ENCODE measurements around the gene NHLRC4. TPM values are rescaled to one million over a fixed set of nuclear protein-coding genes. Genes with fewer than 3 reads are reported as not detected.

NHLRC4 gene
- polyA plus RNA-seq, 3 donors: 0.29 to 0.57 (median 0.36) TPM

DNA sequence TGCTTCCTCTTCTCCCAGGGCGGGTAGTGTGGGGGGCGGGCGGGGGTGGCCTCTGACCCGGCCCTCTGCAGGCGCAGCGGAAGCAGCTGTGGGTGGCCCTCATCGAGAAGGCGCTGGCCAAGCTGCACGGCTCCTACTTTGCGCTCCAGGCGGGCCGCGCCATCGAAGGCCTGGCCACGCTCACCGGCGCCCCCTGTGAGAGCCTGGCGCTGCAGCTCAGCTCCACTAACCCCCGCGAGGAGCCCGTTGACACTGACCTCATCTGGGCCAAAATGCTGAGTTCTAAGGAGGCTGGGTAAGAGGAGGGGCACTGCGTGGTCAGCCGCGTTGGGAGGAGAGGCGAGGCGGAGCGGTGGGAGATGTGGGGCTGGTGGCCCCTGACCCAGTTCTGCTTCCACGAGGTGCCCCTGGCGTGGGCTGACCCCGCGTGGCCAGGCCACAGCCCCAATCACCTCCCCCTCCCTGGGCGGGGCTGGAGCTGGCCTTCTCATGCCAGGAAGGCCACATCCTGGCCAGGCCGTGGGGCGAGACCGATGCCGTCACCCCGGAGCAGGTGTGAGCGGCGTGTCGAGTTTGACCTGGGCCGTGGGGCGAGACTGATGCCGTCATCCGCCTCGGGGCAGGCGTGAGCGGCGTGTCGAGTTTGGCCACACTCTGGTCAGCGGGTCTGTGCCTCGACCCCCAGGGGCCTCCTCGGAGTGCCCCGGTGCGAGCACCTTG, 17.1 kb upstream of the NHLRC4 start:
- whole genome bisulfite sequencing (ENCODE audit: insufficient coverage): 97% methylated on average over 43 of the region's 54 CpGs
- H4K20me1 ChIP-seq (ENCODE audit: insufficient read depth, low read length): peaks cover 33% of the 10 kb centered on the region
- no peak overlapping the region for H3K9ac ChIP-seq (ENCODE audit: insufficient read depth, low read length, poor library complexity, severe bottlenecking)
- no peaks in the 10 kb centered on the region for H3K9me3 ChIP-seq (replicated peaks in 1 of 2; ENCODE audit: control insufficient read depth in 1 of 2, insufficient read depth in 1 of 2, low read length in 2 of 2)
- H3K36me3 ChIP-seq (replicated peaks in 1 of 2; ENCODE audit: control insufficient read depth in 1 of 2, insufficient read depth in 2 of 2, low read length in 2 of 2): peaks cover 31 to 60% of the 10 kb centered on the region in 2 donors
- intact Hi-C loops (cut with micrococcal nuclease): no loop called here
- no peaks in the 10 kb centered on the region for H3K9me3 Mint-ChIP-seq
- TF ChIP-seq, protein P1, sequence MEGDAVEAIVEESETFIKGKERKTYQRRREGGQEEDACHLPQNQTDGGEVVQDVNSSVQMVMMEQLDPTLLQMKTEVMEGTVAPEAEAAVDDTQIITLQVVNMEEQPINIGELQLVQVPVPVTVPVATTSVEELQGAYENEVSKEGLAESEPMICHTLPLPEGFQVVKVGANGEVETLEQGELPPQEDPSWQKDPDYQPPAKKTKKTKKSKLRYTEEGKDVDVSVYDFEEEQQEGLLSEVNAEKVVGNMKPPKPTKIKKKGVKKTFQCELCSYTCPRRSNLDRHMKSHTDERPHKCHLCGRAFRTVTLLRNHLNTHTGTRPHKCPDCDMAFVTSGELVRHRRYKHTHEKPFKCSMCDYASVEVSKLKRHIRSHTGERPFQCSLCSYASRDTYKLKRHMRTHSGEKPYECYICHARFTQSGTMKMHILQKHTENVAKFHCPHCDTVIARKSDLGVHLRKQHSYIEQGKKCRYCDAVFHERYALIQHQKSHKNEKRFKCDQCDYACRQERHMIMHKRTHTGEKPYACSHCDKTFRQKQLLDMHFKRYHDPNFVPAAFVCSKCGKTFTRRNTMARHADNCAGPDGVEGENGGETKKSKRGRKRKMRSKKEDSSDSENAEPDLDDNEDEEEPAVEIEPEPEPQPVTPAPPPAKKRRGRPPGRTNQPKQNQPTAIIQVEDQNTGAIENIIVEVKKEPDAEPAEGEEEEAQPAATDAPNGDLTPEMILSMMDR (IDR thresholded peaks at IDR 0.05): no peak
- no peak overlapping the region for H3K27ac Mint-ChIP-seq
- H3K36me3 Mint-ChIP-seq: peaks cover 10 to 20% of the 10 kb centered on the region in 2 donors
- H3K4me2 ChIP-seq (replicated peaks; ENCODE audit: extremely low read depth, low read length, poor library complexity, severe bottlenecking): no peak overlapping the region
- H3K27me3 Mint-ChIP-seq (ENCODE audit: low read depth in 3 of 3): no peaks in the 10 kb centered on the region
- no peaks in the 10 kb centered on the region for H3K27me3 ChIP-seq (ENCODE audit: control insufficient read depth in 2 of 2, insufficient read depth in 2 of 2, low read length in 2 of 2)
- no peaks in the 10 kb centered on the region for H3K79me2 ChIP-seq (ENCODE audit: insufficient read depth, low read length)
- no peak overlapping the region for H3K4me3 Mint-ChIP-seq
- peaks cover 0 to 14% of the 10 kb centered on the region in 2 donors for H3K4me1 ChIP-seq (ENCODE audit: control insufficient read depth in 1 of 2, insufficient read depth in 2 of 2, low read length in 2 of 2)
- no peaks in the 10 kb centered on the region for H3K4me1 Mint-ChIP-seq
- no peak for DNase-seq
- no peak overlapping the region for H3K27ac ChIP-seq (ENCODE audit: low read depth in 1 of 2, low read length in 2 of 2)
- H2AFZ ChIP-seq (ENCODE audit: insufficient read depth, low read depth, low read length, poor library complexity, severe bottlenecking): no peak overlapping the region
- no peak overlapping the region for H3K4me3 ChIP-seq (replicated peaks in 1 of 3; ENCODE audit: low read depth in 2 of 3, low read length in 3 of 3)

DNA sequence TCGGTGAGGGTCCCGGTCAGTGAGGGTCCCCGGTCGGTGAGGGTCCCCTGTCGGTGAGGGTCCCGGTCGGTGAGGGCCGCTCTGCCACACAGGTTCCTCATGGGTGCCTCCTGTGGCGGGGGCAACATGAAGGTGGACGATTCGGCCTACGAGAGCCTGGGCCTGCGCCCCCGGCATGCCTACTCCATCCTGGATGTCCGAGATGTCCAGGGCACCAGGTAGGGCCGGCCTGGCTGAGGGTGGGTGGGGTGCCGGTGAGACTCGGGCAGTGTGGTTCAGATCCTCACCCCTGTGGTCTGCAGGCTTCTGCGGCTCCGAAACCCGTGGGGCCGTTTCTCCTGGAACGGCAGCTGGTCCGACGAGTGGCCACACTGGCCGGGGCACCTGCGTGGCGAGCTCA, 15.6 kb upstream of the NHLRC4 start:
- Histone ChIP-seq H3K79me2 (ENCODE audit: insufficient read depth, low read length) (no peaks in the 10 kb centered on the region), H3K27ac (ENCODE audit: low read depth in 1 of 2, low read length in 2 of 2) (no peak overlapping the region), H3K4me2 (replicated peaks; ENCODE audit: extremely low read depth, low read length, poor library complexity, severe bottlenecking) (no peak overlapping the region), H3K4me1 (ENCODE audit: control insufficient read depth in 1 of 2, insufficient read depth in 2 of 2, low read length in 2 of 2) (peaks cover 0 to 14% of the 10 kb centered on the region in 2 donors), H2AFZ (ENCODE audit: insufficient read depth, low read depth, low read length, poor library complexity, severe bottlenecking) (no peak overlapping the region), H3K9ac (ENCODE audit: insufficient read depth, low read length, poor library complexity, severe bottlenecking) (no peak overlapping the region), H3K36me3 (replicated peaks in 1 of 2; ENCODE audit: control insufficient read depth in 1 of 2, insufficient read depth in 2 of 2, low read length in 2 of 2) (peaks cover 31 to 60% of the 10 kb centered on the region in 2 donors), H3K4me3 (replicated peaks in 1 of 3; ENCODE audit: low read depth in 2 of 3, low read length in 3 of 3) (no peak overlapping the region), H3K27me3 (ENCODE audit: control insufficient read depth in 2 of 2, insufficient read depth in 2 of 2, low read length in 2 of 2) (no peaks in the 10 kb centered on the region), H4K20me1 (ENCODE audit: insufficient read depth, low read length) (peaks cover 19% of the 10 kb centered on the region), H3K9me3 (replicated peaks in 1 of 2; ENCODE audit: control insufficient read depth in 1 of 2, insufficient read depth in 1 of 2, low read length in 2 of 2) (no peaks in the 10 kb centered on the region)
- 97% methylated on average over 28 of the region's 28 CpGs for WGBS (ENCODE audit: insufficient coverage)
- Mint-ChIP-seq H3K4me3 (no peak overlapping the region), H3K27ac (no peak overlapping the region), H3K9me3 (no peaks in the 10 kb centered on the region), H3K36me3 (peaks cover 10 to 20% of the 10 kb centered on the region in 2 donors), H3K4me1 (no peaks in the 10 kb centered on the region), H3K27me3 (ENCODE audit: low read depth in 3 of 3) (no peaks in the 10 kb centered on the region)
- intact Hi-C loops (cut with micrococcal nuclease): no loop called here
- TF ChIP-seq, protein P1 (IDR thresholded peaks at IDR 0.05): no peak
- no peak for DNase-seq

Measured in CD14-positive monocyte (primary cell).